GM21786 (cell line): ENCODE results near the gene HIGD2A.
"Not testable (repeated sequence)": the region's sequence is repeated elsewhere in the genome, so short reads cannot be mapped to it uniquely, and the experiment has no call there.

Experiments used
- ATAC-seq: cut with Tn5 transposase; IDR thresholded peaks from one replicate; pipeline ENCODE4 v1.9.1; 2021; ENCODE audit not compliant: unreplicated experiment

Gene HIGD2A

GRCh38 chr5:176394096-176394495 is 5.5 kb downstream of the HIGD2A start:
- no peak for ATAC-seq

GRCh38 chr5:176394881-176395675 is 6.5 kb downstream of the HIGD2A start:
- no peak for ATAC-seq

GRCh38 chr5:176396330-176396729 is 7.8 kb downstream of the HIGD2A start:
- ATAC-seq = no peak

GRCh38 chr5:176397736-176398420 is 9.3 kb downstream of the HIGD2A start:
- no peak for ATAC-seq

- ATAC-seq = no peak
Measured at GRCh38 chr5:176400382-176401156, 12.0 kb downstream of the HIGD2A start.

- ATAC-seq = no peak
Measured at GRCh38 chr5:176401281-176402205, 13.0 kb downstream of the HIGD2A start.

GRCh38 chr5:176405656-176406435 is 17.3 kb downstream of the HIGD2A start:
- ATAC-seq = no peak

- ATAC-seq = no peak
Measured at GRCh38 chr5:176406436-176407052, 18.0 kb downstream of the HIGD2A start.

GRCh38 chr5:176407456-176408251 is 19.1 kb downstream of the HIGD2A start:
- ATAC-seq = no peak

- not testable (repeated sequence) for ATAC-seq
Measured at GRCh38 chr5:176408252-176408573, 19.7 kb downstream of the HIGD2A start.

- ATAC-seq = no peak
Measured at GRCh38 chr5:176408590-176408989, 20.0 kb downstream of the HIGD2A start.

GRCh38 chr5:176409765-176410164 is 21.2 kb downstream of the HIGD2A start:
- no peak for ATAC-seq

GRCh38 chr5:176410486-176411180 is 22.1 kb downstream of the HIGD2A start:
- ATAC-seq = no peak

- ATAC-seq = no peak
Measured at GRCh38 chr5:176412517-176413254, 24.1 kb downstream of the HIGD2A start.

GRCh38 chr5:176413255-176413565 is 24.7 kb downstream of the HIGD2A start:
- no peak for ATAC-seq

GRCh38 chr5:176413709-176414191 is 25.2 kb downstream of the HIGD2A start:
- no peak for ATAC-seq

GRCh38 chr5:176414704-176415103 is 26.2 kb downstream of the HIGD2A start:
- no peak for ATAC-seq
